NK-92 (cell line): ENCODE data around the gene KRTAP1-3.
"Not testable (repeated sequence)": the region's sequence is repeated elsewhere in the genome, so short reads cannot be mapped to it uniquely, and the experiment has no call there.

Experiments
- DNase-seq: peaks from one replicate; lab custom pipeline; 2025; ENCODE audit not compliant: unreplicated experiment; lab: John Stamatoyannopoulos, UW

KRTAP1-3 gene

DNA sequence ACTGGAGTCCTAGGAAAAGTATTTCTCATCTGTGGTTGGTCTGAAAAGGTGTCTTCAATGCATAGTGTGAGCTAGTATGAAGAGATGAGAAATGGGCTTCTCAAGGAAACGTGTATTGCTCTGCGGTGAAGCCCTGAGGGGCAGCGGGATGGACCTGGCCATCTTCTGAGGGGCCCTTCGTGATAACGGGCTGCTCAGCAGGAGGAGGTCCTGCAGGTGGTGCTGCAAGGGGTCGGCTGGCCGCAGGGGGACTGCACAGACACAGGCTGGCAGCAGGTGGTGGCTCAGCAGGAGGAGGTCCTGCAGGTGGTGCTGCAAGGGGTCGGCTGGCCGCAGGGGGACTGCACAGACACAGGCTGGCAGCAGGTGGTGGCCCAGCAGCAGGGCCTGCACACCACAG lies 19.9 kb upstream of the KRTAP1-3 start:
- not testable (repeated sequence) for DNase-seq

DNA sequence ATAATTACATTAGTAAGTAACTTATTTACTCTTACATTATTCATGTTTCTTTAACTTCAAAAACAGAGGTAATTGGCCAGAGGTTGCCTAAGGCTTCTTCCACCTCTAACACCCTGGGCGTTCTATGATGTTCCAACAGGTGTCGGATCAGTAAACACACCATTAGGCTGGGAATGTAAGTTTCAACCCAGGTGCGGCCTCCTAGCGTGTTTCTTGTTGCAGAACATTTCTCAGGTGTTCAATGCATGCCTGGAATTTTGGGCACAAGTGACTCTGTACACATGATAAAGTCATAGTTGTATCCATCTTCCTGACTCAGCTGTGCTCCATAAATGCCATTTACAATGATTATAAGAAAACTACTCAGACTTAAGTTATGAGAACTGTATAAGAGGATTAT lies 19.4 kb upstream of the KRTAP1-3 start:
- DNase-seq, result no peak

DNA sequence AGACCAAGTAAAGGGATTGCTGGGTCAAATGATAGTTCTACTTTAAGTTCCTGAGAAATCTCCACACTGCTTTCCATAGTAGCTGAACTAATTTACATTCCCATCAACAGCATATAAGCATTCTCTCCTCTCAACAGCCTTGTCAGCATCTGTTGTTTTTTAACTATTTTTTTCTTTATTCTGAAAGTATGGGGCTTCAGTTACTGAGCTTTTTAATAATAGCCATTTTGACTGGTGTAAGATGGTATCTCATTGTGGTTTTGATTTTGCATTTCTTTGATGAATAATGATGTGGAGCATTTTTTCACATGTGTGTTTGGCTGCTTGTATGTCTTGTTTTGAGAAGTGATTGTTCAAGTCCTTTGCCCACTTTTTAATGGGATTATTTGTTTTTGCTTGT lies 17.9 kb upstream of the KRTAP1-3 start:
- DNase-seq, result no peak

DNA sequence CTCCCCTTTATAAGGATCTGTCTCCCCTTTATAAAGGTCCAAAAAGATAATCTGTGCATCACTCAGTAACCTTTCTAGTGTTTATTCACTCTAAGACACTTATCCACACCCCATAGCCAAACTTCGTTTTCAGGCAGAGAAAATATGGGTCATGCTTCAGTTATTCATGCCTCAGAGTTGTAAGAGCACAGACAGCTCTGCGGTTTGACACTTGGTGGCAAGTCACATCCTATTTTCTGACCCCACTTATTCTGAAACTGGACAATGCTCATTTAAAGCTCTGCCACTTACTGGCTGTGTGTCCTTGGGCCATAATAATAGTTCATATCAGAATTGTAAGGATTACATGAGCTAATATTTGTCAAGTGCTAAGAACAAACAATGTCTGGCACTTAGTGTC lies 14.4 kb upstream of the KRTAP1-3 start:
- DNase-seq, result no peak

DNA sequence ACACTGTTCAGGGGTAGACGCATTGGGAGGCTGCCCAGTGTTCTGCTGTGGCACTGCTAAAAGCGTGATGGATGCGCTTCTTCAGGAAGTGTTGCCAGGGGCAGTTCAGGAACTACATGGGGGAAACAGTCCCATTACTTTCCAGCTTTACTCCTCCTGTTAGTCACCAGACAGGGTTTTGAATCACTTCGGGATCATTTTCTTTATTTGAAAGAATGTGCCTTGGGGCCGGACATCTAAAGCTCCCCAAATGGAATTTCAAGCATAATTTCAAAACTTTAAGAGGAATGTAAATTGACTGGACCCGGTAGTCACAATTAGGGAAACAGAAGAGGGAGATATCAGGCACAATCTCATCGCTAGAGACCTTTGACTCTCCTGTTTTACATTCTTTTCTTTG lies 13.8 kb upstream of the KRTAP1-3 start:
- DNase-seq, result no peak

DNA sequence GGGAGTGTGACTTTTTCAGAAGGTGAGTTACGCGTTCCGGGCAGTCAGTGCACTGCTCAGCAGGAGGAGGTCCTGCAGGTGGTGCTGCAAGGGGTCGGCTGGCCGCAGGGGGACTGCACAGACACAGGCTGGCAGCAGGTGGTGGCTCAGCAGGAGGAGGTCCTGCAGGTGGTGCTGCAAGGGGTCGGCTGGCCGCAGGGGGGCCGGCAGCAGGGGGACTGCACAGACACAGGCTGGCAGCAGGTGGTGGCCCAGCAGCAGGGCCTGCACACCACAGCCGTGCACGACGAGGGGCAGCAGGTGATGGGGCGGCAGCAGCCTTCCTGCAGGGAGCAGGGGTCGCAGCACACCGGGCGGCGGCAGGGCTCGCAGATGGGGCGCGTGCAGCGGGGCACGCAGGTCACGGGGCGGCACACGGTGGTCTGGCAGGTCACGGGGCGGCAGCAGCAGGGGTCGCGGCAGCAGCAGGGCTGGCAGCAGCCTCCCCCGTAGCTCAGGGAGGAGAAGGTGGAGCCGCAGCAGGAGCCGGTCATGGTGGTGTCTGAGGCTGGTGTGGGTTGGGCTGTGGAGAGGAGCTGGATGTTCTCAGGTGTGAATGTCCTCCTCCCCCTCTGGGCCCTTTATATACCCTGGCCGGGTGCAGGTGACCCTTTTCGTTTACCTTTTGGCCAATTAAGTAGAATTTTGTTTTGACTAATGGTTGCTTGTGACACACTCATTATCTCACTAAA lies 12.2 kb upstream of the KRTAP1-3 start, which contains the start of gene KRTAP2-1:
TSS of gene KRTAP2-1 (minus strand) at position 582 of the 731 bp plus-strand sequence. CDS start at position 533, 49 bp downstream.
- not testable (repeated sequence) for DNase-seq

DNA sequence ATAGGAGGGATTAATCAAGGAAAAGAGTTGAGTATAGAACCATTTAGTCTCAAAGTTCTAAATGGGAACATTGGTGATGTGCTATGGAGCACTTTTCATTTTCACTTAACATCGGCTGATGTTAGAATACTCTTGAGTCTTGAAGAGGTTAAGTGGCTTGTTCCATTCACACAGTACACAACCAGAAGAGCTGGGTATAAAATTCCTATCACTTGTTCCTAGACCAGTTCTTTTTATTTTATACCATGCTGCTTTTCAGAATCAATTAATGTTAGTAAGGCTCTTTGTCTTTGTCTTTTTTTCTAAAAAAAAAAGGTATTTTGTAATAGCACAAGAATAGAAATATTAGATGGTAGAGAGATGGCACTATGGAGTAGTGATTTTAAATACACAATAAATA lies 8.3 kb upstream of the KRTAP1-3 start:
- DNase-seq, result no peak

DNA sequence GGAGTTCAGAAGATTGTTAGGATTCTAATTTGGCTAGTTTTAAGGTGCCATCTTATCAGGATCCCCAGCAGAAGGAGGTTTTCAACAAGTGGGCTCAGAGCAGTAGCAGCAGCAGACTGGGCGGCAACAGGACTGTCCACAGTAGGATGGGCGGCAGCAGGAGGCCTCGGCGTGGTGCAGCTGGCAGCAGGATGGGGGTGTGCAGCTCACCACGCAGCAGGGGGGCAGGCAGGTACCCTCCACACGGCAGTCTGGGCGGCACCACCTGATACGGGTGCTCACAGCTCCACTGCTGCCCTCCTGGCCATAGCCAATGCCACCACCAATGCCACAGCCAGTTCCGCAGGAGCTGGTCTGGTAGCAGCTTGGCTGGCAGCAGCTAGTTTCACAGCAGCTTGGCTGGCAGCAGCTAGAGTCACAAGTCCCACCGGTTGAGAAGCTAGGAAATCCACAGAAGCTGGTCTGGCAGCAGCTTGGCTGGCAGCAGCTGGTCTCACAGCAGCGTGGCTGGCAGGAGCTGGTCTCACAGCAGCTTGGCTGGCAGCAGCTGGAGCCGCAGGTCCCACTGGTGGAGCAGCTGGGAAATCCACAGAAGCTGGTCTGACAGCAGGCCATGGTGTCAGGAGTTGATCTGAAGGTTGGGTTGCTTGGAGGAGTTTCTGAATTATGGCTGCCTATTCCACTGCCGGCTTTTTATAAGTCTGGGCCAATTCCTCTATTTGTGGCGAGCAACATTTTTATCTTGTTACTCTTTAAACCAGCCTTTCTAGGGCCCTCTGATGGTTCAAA lies 6.3 kb upstream of the KRTAP1-3 start, which contains the start of gene KRTAP1-1:
TSS of gene KRTAP1-1 (minus strand) at position 668 of the 789 bp plus-strand sequence. CDS start at position 615, 53 bp downstream.
- not testable (repeated sequence) for DNase-seq

DNA sequence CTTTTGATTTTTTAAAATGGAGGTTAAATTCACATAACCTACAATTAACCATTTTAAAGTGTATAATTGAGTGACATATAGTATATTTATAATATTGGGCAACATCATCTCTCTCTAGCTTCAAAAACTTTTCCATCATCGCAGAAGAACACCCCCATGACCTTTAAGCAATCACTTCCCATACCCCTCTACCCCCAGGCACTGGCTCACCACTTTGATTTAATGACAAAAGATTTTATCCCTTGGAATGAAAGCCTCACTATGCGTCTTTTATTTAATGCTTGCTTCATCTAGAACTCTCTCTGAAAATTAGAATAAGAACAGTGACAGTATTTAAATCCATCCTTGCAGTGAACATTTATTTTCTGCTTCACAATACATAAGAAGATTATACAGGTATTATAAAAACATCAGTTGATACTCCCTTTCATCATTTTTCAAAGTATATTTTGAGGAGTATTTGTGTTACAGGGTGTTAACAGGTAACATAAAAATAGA lies 3.2 kb upstream of the KRTAP1-3 start:
- no peak for DNase-seq

DNA sequence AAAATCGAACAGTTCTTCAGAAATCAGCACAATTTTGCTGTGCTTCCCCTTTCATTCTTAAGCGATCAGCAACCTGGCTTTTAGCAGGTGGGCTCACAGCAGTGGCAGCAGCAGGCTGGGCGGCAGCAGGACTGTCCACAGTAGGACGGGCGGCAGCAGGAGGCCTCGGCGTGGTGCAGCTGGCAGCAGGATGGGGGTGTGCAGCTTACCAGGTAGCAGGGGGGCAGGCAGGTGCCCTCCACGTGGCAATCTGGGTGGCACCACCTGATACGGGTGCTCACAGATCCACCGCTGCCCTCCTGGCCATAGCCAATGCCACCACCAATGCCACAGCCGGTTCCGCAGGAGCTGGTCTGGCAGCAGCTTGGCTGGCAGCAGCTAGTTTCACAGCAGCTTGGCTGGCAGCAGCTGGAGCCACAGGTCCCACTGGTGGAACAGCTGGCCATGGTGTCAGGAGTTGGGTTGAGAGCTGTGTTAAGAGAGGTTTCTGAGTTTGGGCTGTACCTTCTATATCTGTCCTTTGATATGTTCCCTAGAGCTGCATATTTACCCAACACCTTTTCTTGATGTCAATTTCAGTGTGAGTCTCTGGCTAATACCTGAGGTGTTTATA lies 4.9 kb downstream of the KRTAP1-3 start, which contains the start of gene KRTAP1-4:
TSS of gene KRTAP1-4 (minus strand) at position 563 of the 613 bp plus-strand sequence. CDS start at position 446, 117 bp downstream.
- no peak for DNase-seq

DNA sequence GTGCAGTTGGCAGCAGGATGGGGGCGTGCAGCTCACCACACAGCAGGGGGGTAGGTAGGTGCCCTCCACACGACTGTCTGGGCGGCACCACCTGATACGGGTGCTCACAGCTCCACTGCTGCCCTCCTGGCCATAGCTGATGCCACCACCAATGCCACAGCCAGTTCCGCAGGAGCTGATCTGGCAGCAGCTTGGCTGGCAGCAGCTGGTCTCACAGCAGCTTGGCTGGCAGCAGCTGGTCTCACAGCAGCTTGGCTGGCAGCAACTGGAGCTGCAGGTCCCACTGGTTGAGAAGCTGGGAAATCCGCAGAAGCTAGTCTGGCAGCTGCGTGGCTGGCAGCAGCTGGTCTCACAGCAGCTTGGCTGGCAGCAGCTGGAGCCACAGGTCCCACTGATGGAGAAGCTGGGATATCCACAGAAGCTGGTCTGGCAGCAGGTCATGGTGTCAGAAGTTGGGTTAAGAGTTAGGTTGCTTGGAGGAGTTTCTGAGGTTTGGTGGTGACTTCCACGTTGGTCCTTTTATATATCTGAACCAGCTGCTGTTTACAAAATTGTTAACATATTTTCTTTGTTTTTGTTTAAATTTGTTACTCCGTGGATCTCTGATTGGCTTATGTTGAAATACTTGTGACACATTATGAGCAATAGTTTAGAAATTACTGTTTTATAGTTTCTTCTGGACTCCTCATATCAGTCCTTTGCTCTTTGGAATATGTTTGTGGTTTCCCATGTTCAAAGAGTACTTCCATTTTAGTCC lies 7.8 kb downstream of the KRTAP1-3 start, which contains the start of gene KRTAP1-5:
TSS of gene KRTAP1-5 (minus strand) at position 494 of the 757 bp plus-strand sequence. CDS start at position 441, 53 bp downstream.
- no peak for DNase-seq

DNA sequence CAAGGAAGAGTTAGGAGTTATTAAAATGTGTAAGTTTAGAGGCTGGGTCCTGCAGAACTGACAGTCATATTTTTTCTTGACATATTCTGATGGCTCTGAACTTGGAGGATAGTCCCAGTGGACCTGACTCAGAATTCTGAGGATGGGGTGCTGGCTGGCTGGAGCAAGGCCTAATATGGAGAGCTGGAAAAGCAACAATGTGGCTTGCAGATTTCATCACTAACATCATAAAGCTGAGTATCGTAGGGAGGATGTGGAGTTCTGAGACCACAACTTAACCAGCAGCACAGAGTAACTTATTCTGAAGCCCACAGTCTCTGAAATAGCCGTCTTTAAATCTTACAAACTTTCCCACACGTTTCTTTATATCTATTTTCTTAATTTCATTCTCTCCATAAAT lies 10.0 kb downstream of the KRTAP1-3 start:
- DNase-seq, result no peak

DNA sequence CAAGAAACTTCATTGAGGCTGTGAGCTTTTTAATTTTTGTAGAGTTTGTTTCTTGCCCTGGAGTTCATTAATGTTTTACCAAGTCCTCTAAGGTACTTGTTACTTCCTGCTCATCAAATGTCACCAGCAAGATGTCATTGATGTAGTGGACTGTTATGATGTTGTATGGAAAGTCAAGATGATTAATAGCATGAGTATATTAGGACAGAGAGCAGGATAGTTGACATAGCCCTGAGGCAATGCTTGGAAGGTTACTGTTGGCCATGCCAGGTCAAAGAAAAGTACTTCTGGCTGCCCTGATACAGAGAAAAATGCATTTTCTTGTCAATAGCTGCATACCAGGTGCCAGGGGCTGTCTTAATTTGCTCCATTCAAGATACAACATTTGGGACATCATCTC lies 14.3 kb downstream of the KRTAP1-3 start:
- DNase-seq, result no peak

DNA sequence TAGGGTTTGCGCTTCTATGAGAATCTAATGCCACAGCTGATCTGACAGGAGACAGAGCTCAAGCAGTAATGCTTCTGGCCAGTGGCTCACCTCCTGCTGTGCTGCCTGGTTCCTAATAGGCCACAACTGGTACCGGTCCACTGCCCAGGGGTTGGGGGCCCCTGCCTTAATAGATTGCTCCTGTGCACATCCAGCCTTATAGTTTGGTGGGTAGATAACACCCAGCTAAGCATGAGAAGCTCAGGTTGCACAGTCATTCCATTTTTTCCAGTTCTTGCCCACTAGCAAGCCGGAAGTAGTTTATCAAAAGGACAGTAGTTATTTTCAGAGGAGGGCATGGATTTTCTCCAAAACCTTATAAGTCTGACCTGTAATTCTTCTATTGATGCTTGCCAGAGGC lies 15.3 kb downstream of the KRTAP1-3 start:
- no peak for DNase-seq

DNA sequence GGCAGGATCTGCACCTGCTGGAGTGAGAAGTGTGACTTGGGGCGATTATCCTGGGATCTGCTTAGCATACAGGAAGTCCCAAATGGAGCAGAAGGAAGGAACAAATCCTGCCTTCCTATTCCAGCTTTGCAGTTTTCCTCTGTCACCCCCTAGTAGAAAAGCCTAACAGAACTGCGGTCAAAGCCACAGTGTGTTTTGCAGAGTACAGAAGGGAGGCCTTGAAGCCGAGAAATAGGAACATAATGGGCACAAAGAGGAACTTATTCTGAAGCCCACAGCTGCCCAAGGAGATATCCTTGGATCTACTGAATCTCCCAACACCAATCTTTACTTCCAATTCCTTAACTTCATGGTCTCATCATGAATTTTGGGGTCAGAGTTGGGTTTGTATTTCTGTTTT lies 16.1 kb downstream of the KRTAP1-3 start:
- no peak for DNase-seq

DNA sequence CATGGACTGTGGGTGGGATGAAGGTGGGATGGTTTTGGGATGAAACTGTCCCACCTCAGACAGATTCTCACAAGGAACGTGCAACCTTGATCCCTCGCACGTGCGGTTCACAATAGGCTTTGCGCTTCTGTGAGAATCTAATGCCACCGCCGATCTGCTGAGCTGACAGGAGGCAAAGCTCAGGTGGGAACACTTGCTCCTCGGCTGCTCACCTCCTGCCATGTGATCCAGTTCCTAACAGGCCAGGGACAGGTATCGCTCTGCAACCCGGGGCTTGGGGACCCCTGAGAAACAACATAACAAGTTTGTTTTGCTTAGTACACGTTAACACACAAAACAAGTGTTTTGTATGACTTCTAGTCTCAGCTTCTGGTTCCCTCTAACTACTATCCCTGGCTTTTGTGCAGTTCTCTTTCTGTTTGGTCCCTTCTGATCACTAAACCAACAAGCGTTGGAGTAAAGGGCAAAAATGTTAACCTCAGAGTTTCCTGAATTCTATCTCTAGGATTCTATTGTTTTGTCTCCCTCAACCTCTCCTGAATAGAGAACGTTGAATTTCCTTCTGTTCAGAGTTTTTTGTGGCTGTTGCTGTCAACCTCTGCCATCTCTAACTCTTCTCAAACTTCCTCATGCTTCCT lies 18.0 kb downstream of the KRTAP1-3 start:
- no peak for DNase-seq

DNA sequence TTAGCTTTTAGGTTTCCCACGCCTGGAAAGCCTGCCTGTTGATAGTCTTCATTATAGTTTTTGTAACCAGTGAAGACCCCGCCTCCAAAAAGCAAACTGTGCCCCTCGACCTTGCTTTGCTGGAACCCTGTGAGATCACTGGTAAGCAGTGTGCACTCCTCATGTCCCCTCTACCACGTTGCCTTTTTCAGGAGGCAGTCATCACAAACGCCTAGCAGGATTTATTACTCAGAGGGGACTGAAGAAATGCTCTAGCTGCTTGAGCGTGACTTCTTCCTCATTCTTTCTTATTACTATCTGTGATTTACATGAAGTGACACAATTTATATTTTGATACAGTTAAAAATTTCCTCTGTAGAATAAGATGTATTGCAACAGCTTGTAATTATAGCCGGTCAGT lies 19.2 kb downstream of the KRTAP1-3 start:
- no peak for DNase-seq

DNA sequence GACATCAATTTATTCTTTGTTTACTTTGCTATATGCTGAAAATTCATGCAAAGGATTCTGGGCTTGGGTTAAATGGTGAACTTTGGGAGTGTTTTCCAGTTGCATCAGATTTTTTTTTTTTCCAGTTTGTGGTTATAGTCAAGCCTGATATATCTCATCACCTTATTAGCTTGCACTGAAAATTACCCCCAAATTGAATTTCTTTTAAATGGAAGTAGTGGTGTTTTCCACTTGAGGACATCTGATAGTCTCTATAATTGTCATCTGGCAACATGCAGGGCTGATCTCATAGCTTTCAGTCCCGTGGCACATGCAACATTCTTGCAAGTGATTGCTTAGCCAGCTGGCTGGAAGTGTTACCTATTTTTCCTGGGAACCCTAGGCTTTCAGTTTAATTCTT lies 21.1 kb downstream of the KRTAP1-3 start:
- no peak for DNase-seq

DNA sequence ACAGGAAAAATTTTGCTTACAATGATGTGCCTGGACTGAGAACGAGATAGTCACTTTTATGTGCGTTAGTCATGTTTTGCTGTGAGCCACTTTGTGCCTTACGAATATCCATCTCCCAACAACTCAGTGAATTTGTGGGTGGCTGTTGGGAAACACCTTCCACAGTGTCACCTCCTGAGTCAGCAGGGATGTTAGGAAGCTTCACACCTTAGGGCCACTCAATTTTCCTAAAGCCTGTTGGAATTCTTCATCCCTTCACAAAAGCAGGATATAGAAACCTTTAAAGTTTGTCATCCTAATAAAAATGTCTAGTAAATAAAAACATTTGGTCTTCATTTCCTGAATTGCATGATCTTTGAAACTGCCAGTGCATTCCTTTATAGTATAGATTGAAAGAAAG lies 21.5 kb downstream of the KRTAP1-3 start:
- no peak for DNase-seq
